Measurements from ENCODE around the gene HCST. TPM values are rescaled to one million over a fixed set of nuclear protein-coding genes. Genes with fewer than 3 reads are reported as not detected.
A peak's percentile ranks its signal among the peaks of the same experiment; 100 is the strongest.
"Not testable (repeated sequence)": the region's sequence is repeated elsewhere in the genome, so short reads cannot be mapped to it uniquely, and the experiment has no call there.

The HCST gene
- total RNA-seq, 1 donor from 2014 or later = 9.1 TPM

GRCh38 chr19:35868172-35868822, 34.0 kb upstream of the HCST start, which contains the start of gene APLP1:
Gene APLP1, plus strand, starts transcription at chr19:35868574. Its CDS starts 63 bp downstream, at chr19:35868637.
- Histone ChIP-seq H3K36me3 (no peaks in the 10 kb centered on the region), H3K4me1 (peaks cover 18% of the 10 kb centered on the region), H3K27ac (no peak within 1 kb of the TSS), H3K9me3 (no peaks in the 10 kb centered on the region), H3K4me3 (peak within 1 kb of the TSS; percentile 43 to 64), H3K27me3 (no peaks in the 10 kb centered on the region)
- no peak for DNase-seq (ENCODE audit: extremely low spot score in 2 of 2)
- TF ChIP-seq, protein P1, sequence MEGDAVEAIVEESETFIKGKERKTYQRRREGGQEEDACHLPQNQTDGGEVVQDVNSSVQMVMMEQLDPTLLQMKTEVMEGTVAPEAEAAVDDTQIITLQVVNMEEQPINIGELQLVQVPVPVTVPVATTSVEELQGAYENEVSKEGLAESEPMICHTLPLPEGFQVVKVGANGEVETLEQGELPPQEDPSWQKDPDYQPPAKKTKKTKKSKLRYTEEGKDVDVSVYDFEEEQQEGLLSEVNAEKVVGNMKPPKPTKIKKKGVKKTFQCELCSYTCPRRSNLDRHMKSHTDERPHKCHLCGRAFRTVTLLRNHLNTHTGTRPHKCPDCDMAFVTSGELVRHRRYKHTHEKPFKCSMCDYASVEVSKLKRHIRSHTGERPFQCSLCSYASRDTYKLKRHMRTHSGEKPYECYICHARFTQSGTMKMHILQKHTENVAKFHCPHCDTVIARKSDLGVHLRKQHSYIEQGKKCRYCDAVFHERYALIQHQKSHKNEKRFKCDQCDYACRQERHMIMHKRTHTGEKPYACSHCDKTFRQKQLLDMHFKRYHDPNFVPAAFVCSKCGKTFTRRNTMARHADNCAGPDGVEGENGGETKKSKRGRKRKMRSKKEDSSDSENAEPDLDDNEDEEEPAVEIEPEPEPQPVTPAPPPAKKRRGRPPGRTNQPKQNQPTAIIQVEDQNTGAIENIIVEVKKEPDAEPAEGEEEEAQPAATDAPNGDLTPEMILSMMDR (IDR thresholded peaks at IDR 0.05) = no peak
- no peak for TF ChIP-seq POLR2AphosphoS5 (IDR thresholded peaks at IDR 0.05; ENCODE audit: insufficient read depth in 1 of 2, low read depth in 1 of 2)
- no peak for TF ChIP-seq POLR2A (IDR thresholded peaks at IDR 0.05)
- intact Hi-C loops (cut with DNase I) = no loop called here

GRCh38 chr19:35868823-35869326, 33.5 kb upstream of the HCST start:
- peaks cover 18% of the 10 kb centered on the region for H3K4me1 ChIP-seq
- H3K4me3 ChIP-seq = peak overlapping the region; percentile 43 to 64
- intact Hi-C loops (cut with DNase I) = no loop called here
- no peak for DNase-seq (ENCODE audit: extremely low spot score in 2 of 2)
- H3K27me3 ChIP-seq = no peaks in the 10 kb centered on the region
- no peaks in the 10 kb centered on the region for H3K9me3 ChIP-seq
- no peak overlapping the region for H3K27ac ChIP-seq
- H3K36me3 ChIP-seq = no peaks in the 10 kb centered on the region
- TF ChIP-seq POLR2AphosphoS5 (IDR thresholded peaks at IDR 0.05; ENCODE audit: insufficient read depth in 1 of 2, low read depth in 1 of 2) (no peak), POLR2A (IDR thresholded peaks at IDR 0.05) (no peak)
- TF ChIP-seq, protein P1 (IDR thresholded peaks at IDR 0.05) = no peak

DNA sequence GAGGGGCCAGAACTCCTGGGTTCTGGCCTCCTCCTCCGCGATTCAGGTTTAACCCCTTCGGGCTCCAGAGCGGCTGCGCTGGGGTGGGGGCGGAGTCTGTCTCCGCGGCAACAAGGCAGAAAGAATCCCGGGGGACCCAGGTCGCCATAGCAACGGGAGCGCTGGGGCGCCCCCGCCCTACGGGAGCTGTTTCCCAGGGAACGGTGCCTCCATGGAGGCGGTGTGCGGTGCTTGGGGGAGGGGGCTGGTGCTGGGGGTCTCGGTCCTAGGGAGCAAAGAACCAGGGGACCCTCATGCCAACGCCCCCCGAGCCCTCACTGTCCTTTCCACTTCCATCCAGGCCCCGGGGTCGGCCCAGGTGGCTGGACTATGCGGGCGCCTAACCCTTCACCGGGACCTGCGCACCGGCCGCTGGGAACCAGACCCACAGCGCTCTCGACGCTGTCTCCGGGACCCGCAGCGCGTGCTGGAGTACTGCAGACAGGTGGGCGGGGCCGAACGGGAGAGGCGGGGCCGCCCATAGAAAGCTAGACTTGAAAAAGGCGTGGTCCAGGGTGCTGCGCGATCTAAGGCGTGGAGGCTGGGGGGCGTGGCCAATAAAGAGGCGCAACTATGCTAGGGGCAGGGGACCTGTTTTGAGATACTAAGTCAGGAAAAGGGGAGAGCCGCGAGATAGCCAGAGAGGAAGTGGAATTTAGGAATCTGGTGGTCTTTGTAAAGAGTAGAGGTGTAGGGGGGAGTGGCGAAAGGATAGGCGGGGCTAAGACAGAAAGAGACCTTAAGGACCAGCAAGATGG, 32.8 kb upstream of the HCST start:
- no peak for DNase-seq (ENCODE audit: extremely low spot score in 2 of 2)
- intact Hi-C loops (cut with DNase I) = no loop called here
- no peaks in the 10 kb centered on the region for H3K27me3 ChIP-seq
- no peak overlapping the region for H3K27ac ChIP-seq
- H3K4me1 ChIP-seq = peaks cover 18% of the 10 kb centered on the region
- TF ChIP-seq POLR2A (IDR thresholded peaks at IDR 0.05) = no peak
- no peak for TF ChIP-seq POLR2AphosphoS5 (IDR thresholded peaks at IDR 0.05; ENCODE audit: insufficient read depth in 1 of 2, low read depth in 1 of 2)
- TF ChIP-seq, protein P1 (IDR thresholded peaks at IDR 0.05) = no peak
- H3K9me3 ChIP-seq = no peaks in the 10 kb centered on the region
- H3K4me3 ChIP-seq = peak overlapping the region; percentile 43 to 64
- no peaks in the 10 kb centered on the region for H3K36me3 ChIP-seq

- H3K27me3 ChIP-seq, H3K4me3 ChIP-seq: not testable (repeated sequence)
- peaks cover 18% of the 10 kb centered on the region for H3K4me1 ChIP-seq
Measured at GRCh38 chr19:35870124-35870736, 32.1 kb upstream of the HCST start.

GRCh38 chr19:35870798-35871197, 31.5 kb upstream of the HCST start:
- no peak overlapping the region for H3K27ac ChIP-seq
- intact Hi-C loops (cut with DNase I) = no loop called here
- no peak for DNase-seq (ENCODE audit: extremely low spot score in 2 of 2)
- TF ChIP-seq, protein P1 (IDR thresholded peaks at IDR 0.05) = no peak
- TF ChIP-seq POLR2AphosphoS5 (IDR thresholded peaks at IDR 0.05; ENCODE audit: insufficient read depth in 1 of 2, low read depth in 1 of 2) (no peak), POLR2A (IDR thresholded peaks at IDR 0.05) (no peak)
- H3K4me3 ChIP-seq = no peak overlapping the region
- H3K9me3 ChIP-seq = no peaks in the 10 kb centered on the region
- no peaks in the 10 kb centered on the region for H3K27me3 ChIP-seq
- peaks cover 18% of the 10 kb centered on the region for H3K4me1 ChIP-seq
- no peaks in the 10 kb centered on the region for H3K36me3 ChIP-seq

More at GRCh38 chr19:35870124-35870736, 32.1 kb upstream of the HCST start:
- H3K9me3 ChIP-seq; H3K36me3 ChIP-seq; DNase-seq (ENCODE audit: extremely low spot score in 2 of 2); intact Hi-C loops (cut with DNase I); H3K27ac ChIP-seq: not testable (repeated sequence)
